Testis (tissue), 3 donors: ENCODE measurements around the gene HIPK3. TPM values are rescaled to one million over a fixed set of nuclear protein-coding genes. Genes with fewer than 3 reads are reported as not detected.

Source experiments
- DNase-seq: peaks from one replicate; pipeline ENCODE4 v3.0.0-alpha.2; 2019
- H3K27ac ChIP-seq, 2 donors: fragments of 200-600 bp; sonication (generic); one replicate each; pipeline ENCODE4 v1.5.1; 2019
- H3K27me3 ChIP-seq: fragments of 200-600 bp; sonication (generic); one replicate; pipeline ENCODE4 v1.5.1; 2019
- H3K36me3 ChIP-seq: fragments of 200-600 bp; sonication (generic); one replicate; pipeline ENCODE4 v1.5.1; 2017; ENCODE audit warnings: low read depth; ENCODE audit errors: missing control alignments
- H3K4me1 ChIP-seq: fragments of 200-600 bp; sonication (generic); one replicate; pipeline ENCODE4 v1.5.1; 2019
- H3K4me3 ChIP-seq, 2 donors: fragments of 200-600 bp; sonication (generic); one replicate each; pipeline ENCODE4 v1.5.1; 2017 to 2019
- H3K9me3 ChIP-seq: fragments of 200-600 bp; sonication (generic); one replicate; pipeline ENCODE4 v1.5.1; 2017
- POLR2A ChIP-seq: fragments of 450-650 bp; IDR thresholded peaks from one replicate; pipeline ENCODE4 v1.6.1; 2017; ENCODE audit warnings: antibody characterized with exemption, mild to moderate bottlenecking, moderate library complexity
- WGBS, 2 donors: methylation state at CpG; one replicate each; pipeline ENCODE4 v1.1.5; 2018; 5-methylcytosine and 5-hydroxymethylcytosine counted together
- intact Hi-C: fragments of 100-400 bp; cut with DNase I; formaldehyde crosslinking; loops from one replicate; pipeline ENCODE4 v1.15.1; 2023; ENCODE audit warnings: low total_unique reads
- polyA plus RNA-seq: library from polyadenylated mRNA; stranded (reverse); fragments of 350-450 nt; fragmentation: Illumina TruSeq; extraction: RNeasy Lipid Tissue Mini Kit (QIAGEN cat#74804); gene quantifications from one replicate; pipeline ENCODE4 v1.2.3, GENCODE V29; 2014; ENCODE audit warnings: low read depth, low replicate concordance; ENCODE audit not compliant: insufficient read depth
- total RNA-seq, 2 donors: library from RNA; depleted of rRNA; stranded (reverse); fragments of >200 nt; gene quantifications; one replicate each; pipeline ENCODE4 v1.2.3, GENCODE V29; 2016
- TF ChIP-seq, protein P1 (sequence below), 3 experiments: fragments of 450-650 bp in 2 of 3; fragments of 200-600 bp in 1 of 3; sonication (generic) in 1 of 3; IDR thresholded peaks; one replicate each; pipeline ENCODE4 v1.5.1; 2016 to 2019; ENCODE audit warnings: antibody characterized with exemption in 3 of 3, mild to moderate bottlenecking in 2 of 3, moderate library complexity in 1 of 3

HIPK3 gene
- total and polyA plus RNA-seq, 3 donors from 2014 or later, result 47.6 to 90.2 (median 86.3) TPM

- DNase-seq, result no peak
- Histone ChIP-seq H3K9me3 (no peaks in the 10 kb centered on the region), H3K4me3 (no peak overlapping the region), H3K27ac (no peak overlapping the region), H3K27me3 (no peaks in the 10 kb centered on the region), H3K36me3 (no peaks in the 10 kb centered on the region), H3K4me1 (no peaks in the 10 kb centered on the region)
- WGBS, 2 donors, result 78 to 87% methylated on average over 5 of the region's 5 CpGs
- intact Hi-C loops, result no loop called here
- TF ChIP-seq POLR2A, result no peak
- TF ChIP-seq, protein P1, sequence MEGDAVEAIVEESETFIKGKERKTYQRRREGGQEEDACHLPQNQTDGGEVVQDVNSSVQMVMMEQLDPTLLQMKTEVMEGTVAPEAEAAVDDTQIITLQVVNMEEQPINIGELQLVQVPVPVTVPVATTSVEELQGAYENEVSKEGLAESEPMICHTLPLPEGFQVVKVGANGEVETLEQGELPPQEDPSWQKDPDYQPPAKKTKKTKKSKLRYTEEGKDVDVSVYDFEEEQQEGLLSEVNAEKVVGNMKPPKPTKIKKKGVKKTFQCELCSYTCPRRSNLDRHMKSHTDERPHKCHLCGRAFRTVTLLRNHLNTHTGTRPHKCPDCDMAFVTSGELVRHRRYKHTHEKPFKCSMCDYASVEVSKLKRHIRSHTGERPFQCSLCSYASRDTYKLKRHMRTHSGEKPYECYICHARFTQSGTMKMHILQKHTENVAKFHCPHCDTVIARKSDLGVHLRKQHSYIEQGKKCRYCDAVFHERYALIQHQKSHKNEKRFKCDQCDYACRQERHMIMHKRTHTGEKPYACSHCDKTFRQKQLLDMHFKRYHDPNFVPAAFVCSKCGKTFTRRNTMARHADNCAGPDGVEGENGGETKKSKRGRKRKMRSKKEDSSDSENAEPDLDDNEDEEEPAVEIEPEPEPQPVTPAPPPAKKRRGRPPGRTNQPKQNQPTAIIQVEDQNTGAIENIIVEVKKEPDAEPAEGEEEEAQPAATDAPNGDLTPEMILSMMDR (IDR thresholded peaks at IDR 0.05), result no peak
Measured at GRCh38 chr11:33387996-33388395, 130.8 kb downstream of the HIPK3 start.

DNA sequence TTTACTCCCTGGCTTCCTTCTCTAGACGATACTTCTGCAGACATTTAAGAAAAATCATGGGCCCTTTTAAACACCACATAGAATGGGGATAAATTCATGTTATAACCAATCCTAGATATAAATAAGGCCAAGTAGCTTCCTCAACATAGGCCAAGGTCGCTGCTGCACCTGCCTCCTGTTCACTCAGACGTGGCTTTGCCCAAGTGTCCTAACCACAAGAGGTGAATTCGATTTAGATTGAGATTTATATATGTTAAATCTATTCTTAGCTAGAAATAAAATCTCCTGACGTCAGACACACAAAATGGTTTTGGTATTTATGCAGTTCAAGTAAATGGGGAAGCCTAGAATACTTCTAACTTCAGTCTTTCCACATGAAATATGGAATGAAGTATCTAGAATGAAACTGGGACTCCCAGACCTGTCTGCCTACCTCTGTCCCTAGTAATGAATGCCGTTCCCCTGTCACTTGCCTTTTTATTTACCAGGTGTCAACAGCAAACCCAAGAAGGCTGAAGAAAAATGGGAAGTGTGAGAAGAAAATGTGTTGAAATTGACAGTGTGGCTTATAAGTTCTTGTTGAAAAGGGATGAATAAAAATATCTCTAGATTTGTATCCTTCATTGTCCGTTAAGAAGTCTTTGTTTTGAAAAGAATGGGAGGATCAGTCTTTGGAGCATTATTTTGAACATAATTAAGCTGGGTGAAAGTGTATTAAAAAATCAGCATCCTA lies 131.8 kb downstream of the HIPK3 start:
- Histone ChIP-seq H3K4me3 (no peak overlapping the region), H3K27ac (no peak overlapping the region), H3K36me3 (no peaks in the 10 kb centered on the region), H3K9me3 (no peaks in the 10 kb centered on the region), H3K4me1 (no peaks in the 10 kb centered on the region), H3K27me3 (no peaks in the 10 kb centered on the region)
- 81 to 83% methylated on average over 7 of the region's 7 CpGs for WGBS, 2 donors
- DNase-seq, result no peak
- intact Hi-C loops, result no loop called here
- TF ChIP-seq, protein P1 (IDR thresholded peaks at IDR 0.05), result no peak
- no peak for TF ChIP-seq POLR2A

DNA sequence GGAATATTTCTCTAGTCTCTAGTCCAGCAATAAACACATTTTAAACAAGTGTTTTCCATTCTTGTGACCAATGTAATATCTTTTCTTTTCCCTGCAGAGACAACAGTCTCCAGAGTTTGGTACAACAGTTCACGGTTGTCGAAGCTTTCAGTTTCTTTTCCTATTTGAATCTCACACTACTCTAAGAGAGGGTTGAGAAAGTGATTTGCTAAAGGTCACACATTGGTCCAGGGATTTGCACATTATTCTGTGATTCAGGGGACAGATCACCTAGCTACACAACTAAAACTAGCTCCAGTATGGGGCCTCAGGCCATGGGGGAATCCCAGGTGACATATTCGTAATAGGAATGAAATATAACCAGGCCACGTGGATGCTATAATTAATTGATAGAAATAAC lies 132.5 kb downstream of the HIPK3 start:
- H3K9me3 ChIP-seq, result no peaks in the 10 kb centered on the region
- TF ChIP-seq POLR2A, result no peak
- TF ChIP-seq, protein P1 (IDR thresholded peaks at IDR 0.05), result no peak
- DNase-seq, result no peak
- no peaks in the 10 kb centered on the region for H3K27me3 ChIP-seq
- no peaks in the 10 kb centered on the region for H3K36me3 ChIP-seq
- 86 to 90% methylated on average over 4 of the region's 4 CpGs for whole genome bisulfite sequencing, 2 donors
- H3K4me1 ChIP-seq, result no peaks in the 10 kb centered on the region
- H3K4me3 ChIP-seq, result no peak overlapping the region
- intact Hi-C loops, result no loop called here
- no peak overlapping the region for H3K27ac ChIP-seq

- no peaks in the 10 kb centered on the region for H3K9me3 ChIP-seq
- 85 to 89% methylated on average over 13 of the region's 13 CpGs for WGBS, 2 donors
- no peak overlapping the region for H3K4me3 ChIP-seq
- no peaks in the 10 kb centered on the region for H3K36me3 ChIP-seq
- no peak overlapping the region for H3K27ac ChIP-seq
- H3K27me3 ChIP-seq, result no peaks in the 10 kb centered on the region
- TF ChIP-seq, protein P1 (IDR thresholded peaks at IDR 0.05), result no peak
- TF ChIP-seq POLR2A, result no peak
- DNase-seq, result no peak
- no peaks in the 10 kb centered on the region for H3K4me1 ChIP-seq
- intact Hi-C loops, result no loop called here
Measured at GRCh38 chr11:33390944-33391892, 134.0 kb downstream of the HIPK3 start.
